OCI-LY3 (cell line): Measurements from ENCODE around the gene LRRC34.

Experiments used
- EZH2phosphoT487 ChIP-seq: fragments of 200-600 bp; shearing (Covaris generic); IDR thresholded peaks from 2 replicates; pipeline ENCODE4 v1.6.1; 2018; ENCODE audit warnings: antibody characterized with exemption, mixed run types, low read depth
- TF ChIP-seq, protein P1 (sequence below): fragments of 200-600, 300-600 bp; sonication (generic); IDR thresholded peaks from 2 replicates; pipeline ENCODE4 v1.5.1; 2014; ENCODE audit warnings: antibody characterized with exemption, low read length, low read depth

DNA sequence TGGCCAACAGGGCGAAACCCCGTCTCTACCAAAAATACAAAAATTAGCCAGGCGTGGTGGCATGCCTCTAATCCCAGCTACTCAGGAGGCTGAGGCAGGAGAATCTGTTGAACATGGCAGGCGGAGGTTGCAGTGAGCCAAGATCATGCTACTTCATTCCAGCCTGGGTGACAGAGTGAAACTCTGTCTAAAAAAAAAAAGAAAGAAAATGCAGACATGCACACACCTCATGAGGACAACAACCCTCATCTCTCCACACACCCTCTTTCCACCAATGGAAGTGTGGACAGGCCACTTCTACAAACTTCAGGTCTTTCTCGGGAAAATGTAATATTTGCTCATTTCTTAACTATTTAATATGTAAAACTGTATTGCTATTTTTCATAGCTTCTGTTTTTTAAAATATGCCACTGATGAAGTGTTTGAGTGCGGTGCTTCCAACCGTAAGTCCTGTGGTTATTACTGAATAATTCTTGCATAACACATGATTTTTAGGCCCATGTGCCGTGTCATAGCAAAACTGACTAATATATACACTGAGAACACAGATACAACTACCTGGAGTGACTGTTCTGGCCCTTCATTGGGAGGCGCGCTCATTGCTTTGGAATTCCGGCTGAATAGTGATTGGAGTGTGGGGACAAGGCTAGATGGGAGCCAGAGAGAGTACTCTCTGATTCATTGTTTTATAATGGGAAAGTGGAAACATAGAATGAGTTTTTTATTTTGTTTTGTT, 33.9 kb upstream of the LRRC34 start:
- TF ChIP-seq, protein P1, sequence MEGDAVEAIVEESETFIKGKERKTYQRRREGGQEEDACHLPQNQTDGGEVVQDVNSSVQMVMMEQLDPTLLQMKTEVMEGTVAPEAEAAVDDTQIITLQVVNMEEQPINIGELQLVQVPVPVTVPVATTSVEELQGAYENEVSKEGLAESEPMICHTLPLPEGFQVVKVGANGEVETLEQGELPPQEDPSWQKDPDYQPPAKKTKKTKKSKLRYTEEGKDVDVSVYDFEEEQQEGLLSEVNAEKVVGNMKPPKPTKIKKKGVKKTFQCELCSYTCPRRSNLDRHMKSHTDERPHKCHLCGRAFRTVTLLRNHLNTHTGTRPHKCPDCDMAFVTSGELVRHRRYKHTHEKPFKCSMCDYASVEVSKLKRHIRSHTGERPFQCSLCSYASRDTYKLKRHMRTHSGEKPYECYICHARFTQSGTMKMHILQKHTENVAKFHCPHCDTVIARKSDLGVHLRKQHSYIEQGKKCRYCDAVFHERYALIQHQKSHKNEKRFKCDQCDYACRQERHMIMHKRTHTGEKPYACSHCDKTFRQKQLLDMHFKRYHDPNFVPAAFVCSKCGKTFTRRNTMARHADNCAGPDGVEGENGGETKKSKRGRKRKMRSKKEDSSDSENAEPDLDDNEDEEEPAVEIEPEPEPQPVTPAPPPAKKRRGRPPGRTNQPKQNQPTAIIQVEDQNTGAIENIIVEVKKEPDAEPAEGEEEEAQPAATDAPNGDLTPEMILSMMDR = no peak
- peak; percentile 53; the same call in 1 of the 2 replicates for TF ChIP-seq EZH2phosphoT487
